ENCODE results near the gene RHBDD2.

- TF ChIP-seq, protein P1, sequence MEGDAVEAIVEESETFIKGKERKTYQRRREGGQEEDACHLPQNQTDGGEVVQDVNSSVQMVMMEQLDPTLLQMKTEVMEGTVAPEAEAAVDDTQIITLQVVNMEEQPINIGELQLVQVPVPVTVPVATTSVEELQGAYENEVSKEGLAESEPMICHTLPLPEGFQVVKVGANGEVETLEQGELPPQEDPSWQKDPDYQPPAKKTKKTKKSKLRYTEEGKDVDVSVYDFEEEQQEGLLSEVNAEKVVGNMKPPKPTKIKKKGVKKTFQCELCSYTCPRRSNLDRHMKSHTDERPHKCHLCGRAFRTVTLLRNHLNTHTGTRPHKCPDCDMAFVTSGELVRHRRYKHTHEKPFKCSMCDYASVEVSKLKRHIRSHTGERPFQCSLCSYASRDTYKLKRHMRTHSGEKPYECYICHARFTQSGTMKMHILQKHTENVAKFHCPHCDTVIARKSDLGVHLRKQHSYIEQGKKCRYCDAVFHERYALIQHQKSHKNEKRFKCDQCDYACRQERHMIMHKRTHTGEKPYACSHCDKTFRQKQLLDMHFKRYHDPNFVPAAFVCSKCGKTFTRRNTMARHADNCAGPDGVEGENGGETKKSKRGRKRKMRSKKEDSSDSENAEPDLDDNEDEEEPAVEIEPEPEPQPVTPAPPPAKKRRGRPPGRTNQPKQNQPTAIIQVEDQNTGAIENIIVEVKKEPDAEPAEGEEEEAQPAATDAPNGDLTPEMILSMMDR (conservative IDR thresholded peaks at IDR 0.05 in 1 of 2, IDR thresholded peaks at IDR 0.05 in 1 of 2; ENCODE audit: extremely low read depth in 1 of 2, insufficient read depth in 1 of 2, low read depth in 1 of 2, low read length in 2 of 2): no peak
- no peak for TF ChIP-seq EZH2 (IDR thresholded peaks at IDR 0.05; ENCODE audit: borderline replicate concordance, low read length)
These were observed 59.3 kb downstream of the RHBDD2 start for GRCh38 chr7:75937958-75938786.
